Right cardiac atrium (tissue), 5 donors: Measurements from ENCODE around the gene RPL22. TPM values are rescaled to one million over a fixed set of nuclear protein-coding genes. Genes with fewer than 3 reads are reported as not detected.

Experiments
- ATAC-seq, 2 donors: fragments of 200-7000 bp; cut with Tn5 transposase; one replicate each; pipeline versions ENCODE4 v1.8.0 to v1.9.1; 2020; ENCODE audit warnings: moderate library complexity in 2 of 2, mild to moderate bottlenecking in 1 of 2
- DNase-seq, 3 donors: peaks; one replicate each; pipeline ENCODE4 v3.0.0-alpha.2; 2020
- H3K27ac ChIP-seq: one replicate; pipeline ENCODE4 v1.5.1; 2013; ENCODE audit warnings: mild to moderate bottlenecking, low read length, control low read depth, moderate library complexity
- H3K27me3 ChIP-seq: one replicate; pipeline ENCODE4 v1.6.1; 2013; ENCODE audit not compliant: control insufficient read depth, insufficient read depth
- H3K4me1 ChIP-seq: one replicate; pipeline ENCODE4 v1.6.1; 2013; ENCODE audit warnings: low read length; ENCODE audit not compliant: control insufficient read depth, insufficient read depth
- H3K4me3 ChIP-seq: one replicate; pipeline ENCODE4 v1.5.1; 2013; ENCODE audit warnings: low read length, control low read depth
- H3K9me3 ChIP-seq: one replicate; pipeline ENCODE4 v1.6.1; 2013; ENCODE audit warnings: low read length; ENCODE audit not compliant: control insufficient read depth
- WGBS: extraction: QIAGEN DNeasy Blood & Tissue Kit; methylation state at CpG from one replicate; pipeline ENCODE4 v1.1.7; 2013; 5-methylcytosine and 5-hydroxymethylcytosine counted together
- intact Hi-C, 4 donors: fragments of 100-400 bp; cut with DNase I; formaldehyde crosslinking; loops; one replicate each; pipeline versions ENCODE4 v1.11.0 to v1.14.0; 2022 to 2023
- long read RNA-seq, 4 donors: library from polyadenylated mRNA; unstranded; transcript quantifications; one replicate each; pipeline ENCODE4 v2.0.0, GENCODE V29; 2020 to 2021
- polyA plus RNA-seq: library from polyadenylated mRNA; stranded (reverse); fragments of 200-250 nt; gene quantifications from one replicate; pipeline ENCODE4 v1.2.3, GENCODE V29; 2013
- total RNA-seq, 4 donors: library from RNA; stranded (reverse); fragmentation: NEBNext Ultra II Directional; extraction: Animal tissue kit (Norgen Biotek cat#: 25700); gene quantifications; one replicate each; pipeline ENCODE4 v1.2.1, GENCODE V29; 2021
- donor health status: healthy with polysubstance abuse.
- donor health status: DM: no; HTN: yes; CAD: no.
- donor health status: DM: no; HTN: no; CAD: no.
- donor health status: DM: no; HTN: yes; CAD: no; lungs with severe emphysema.
- donor health status: DM: yes; HTN: yes; CAD: no.

The RPL22 gene
- 100 to 1,000 TPM; 247 to 309 (median 276) TPM for total RNA-seq
- 260 TPM for polyA plus RNA-seq
- long read RNA-seq, donor 1, transcript RPL22-201 (4 exons, 2,078 nt) = major isoform, 87 of 102 reads
- long read RNA-seq, donor 1, transcript RPL22-206 (3 exons, 2,279 nt) = minor isoform, 7 of 102 reads
- long read RNA-seq, donor 1, partial matches to known transcripts = 3 of 102 reads
- long read RNA-seq, donor 1, other reads (novel, unspliced or antisense) = 5 of 102 reads
- long read RNA-seq, donor 2, transcript RPL22-201 (4 exons, 2,078 nt) = major isoform, 94 of 107 reads
- long read RNA-seq, donor 2, transcript RPL22-206 (3 exons, 2,279 nt) = minor isoform, 6 of 107 reads
- long read RNA-seq, donor 2, partial matches to known transcripts = 0 of 107 reads
- long read RNA-seq, donor 2, other reads (novel, unspliced or antisense) = 7 of 107 reads
- long read RNA-seq, donor 3, transcript RPL22-201 (4 exons, 2,078 nt) = major isoform, 307 of 336 reads
- long read RNA-seq, donor 3, transcript RPL22-206 (3 exons, 2,279 nt) = minor isoform, 11 of 336 reads
- long read RNA-seq, donor 3, partial matches to known transcripts = 2 of 336 reads
- long read RNA-seq, donor 3, other reads (novel, unspliced or antisense) = 16 of 336 reads
- long read RNA-seq, donor 4, transcript RPL22-201 (4 exons, 2,078 nt) = major isoform, 94 of 105 reads
- long read RNA-seq, donor 4, partial matches to known transcripts = 3 of 105 reads
- long read RNA-seq, donor 4, other reads (novel, unspliced or antisense) = 6 of 105 reads

- Histone ChIP-seq H3K9me3 (no peaks in the 10 kb centered on the region), H3K27me3 (no peaks in the 10 kb centered on the region), H3K27ac (peak within 1 kb of the TSS; percentile 93), H3K4me1 (peaks cover 5% of the 10 kb centered on the region), H3K4me3 (peak within 1 kb of the TSS; percentile 89)
- under 1% methylated on average over 53 of the region's 53 CpGs for WGBS
- ATAC-seq (peak; percentile 98 to 99), DNase-seq (peak; percentile 99 to 100 (median 99))
- intact Hi-C loops = loop anchor here in 1 of 4 donors (5.0 kb wide), 1 partner anchor 43 kb away; the partner anchor contains the start of gene HES3
Measured at GRCh38 chr1:6199298-6200187, at the start of gene RPL22. TSS of gene RPL22 (minus strand) at chr1:6199595. CDS start at chr1:6199573, 22 bp downstream.

GRCh38 chr1:6248161-6248776 lies 48.9 kb upstream of the RPL22 start:
- no peak for ATAC-seq
- 75% methylated on average over 14 of the region's 14 CpGs for WGBS
- Histone ChIP-seq H3K27me3 (no peaks in the 10 kb centered on the region), H3K4me1 (no peaks in the 10 kb centered on the region), H3K4me3 (no peak overlapping the region), H3K27ac (no peak overlapping the region), H3K9me3 (no peaks in the 10 kb centered on the region)
- peak in 1 of 3 donors; percentile 67 for DNase-seq
- intact Hi-C loops = loop anchor here in 3 of 4 donors (5.0 to 10.0 kb wide), 4 partner anchors 154 to 203 kb away; partner anchors contain the start of gene KCNAB2 (in 1 of the 3)

- no peaks in the 10 kb centered on the region for H3K27me3 ChIP-seq
- no peaks in the 10 kb centered on the region for H3K4me1 ChIP-seq
- no peak overlapping the region for H3K27ac ChIP-seq
- intact Hi-C loops = loop anchor here (2.0 to 10.0 kb wide), 8 partner anchors 95 to 203 kb away; partner anchors contain the start of gene KCNAB2 (in 1 of the 4)
- 74% methylated on average over 5 of the region's 5 CpGs for WGBS
- H3K4me3 ChIP-seq = no peak overlapping the region
- no peak for ATAC-seq
- H3K9me3 ChIP-seq = no peaks in the 10 kb centered on the region
- DNase-seq = no peak
Measured at GRCh38 chr1:6247651-6248050, 48.3 kb upstream of the RPL22 start.

GRCh38 chr1:6246497-6247467 lies 47.4 kb upstream of the RPL22 start:
- Histone ChIP-seq H3K4me3 (no peak overlapping the region), H3K4me1 (no peaks in the 10 kb centered on the region), H3K9me3 (no peaks in the 10 kb centered on the region), H3K27me3 (no peaks in the 10 kb centered on the region), H3K27ac (no peak overlapping the region)
- ATAC-seq = peak; percentile 66 to 69
- 5% methylated on average over 30 of the region's 30 CpGs for WGBS
- intact Hi-C loops = loop anchor here (2.0 to 10.0 kb wide), 8 partner anchors 96 to 202 kb away; partner anchors contain the start of gene KCNAB2 (in 1 of the 4)
- DNase-seq = peak; percentile 84 to 92 (median 90)

GRCh38 chr1:6245869-6246496 lies 46.6 kb upstream of the RPL22 start:
- intact Hi-C loops = loop anchor here (2.0 to 10.0 kb wide), 8 partner anchors 97 to 201 kb away; partner anchors contain the start of gene KCNAB2 (in 1 of the 4)
- DNase-seq = peak in 2 of 3 donors; percentile 74 to 76
- Histone ChIP-seq H3K4me1 (no peaks in the 10 kb centered on the region), H3K4me3 (no peak overlapping the region), H3K27ac (no peak overlapping the region), H3K9me3 (no peaks in the 10 kb centered on the region), H3K27me3 (no peaks in the 10 kb centered on the region)
- 4% methylated on average over 49 of the region's 49 CpGs for WGBS
- peak in 1 of 2 donors; percentile 5 for ATAC-seq

- DNase-seq (peak; percentile 84 to 94 (median 93)), ATAC-seq (peak; percentile 75 to 85)
- Histone ChIP-seq H3K4me1 (no peaks in the 10 kb centered on the region), H3K27me3 (no peaks in the 10 kb centered on the region), H3K27ac (no peak overlapping the region), H3K9me3 (no peaks in the 10 kb centered on the region), H3K4me3 (no peak overlapping the region)
- WGBS = 2% methylated on average over 76 of the region's 79 CpGs
- intact Hi-C loops = loop anchor here in 3 of 4 donors (5.0 to 10.0 kb wide), 4 partner anchors 157 to 200 kb away; partner anchors contain the start of gene KCNAB2 (in 1 of the 3)
Measured at GRCh38 chr1:6245086-6245868, 45.9 kb upstream of the RPL22 start.

GRCh38 chr1:6244401-6245049 lies 45.1 kb upstream of the RPL22 start:
- Histone ChIP-seq H3K9me3 (no peaks in the 10 kb centered on the region), H3K4me3 (no peak overlapping the region), H3K27me3 (no peaks in the 10 kb centered on the region), H3K27ac (no peak overlapping the region), H3K4me1 (no peaks in the 10 kb centered on the region)
- DNase-seq (peak in 1 of 3 donors; percentile 39), ATAC-seq (no peak)
- intact Hi-C loops = loop anchor here (5.0 to 10.0 kb wide), 5 partner anchors 47 to 200 kb away; partner anchors contain the start of genes KCNAB2 (in 1 of the 4) and RPL22 (in 1 of the 4)
- WGBS = 2% methylated on average over 24 of the region's 24 CpGs

- 5% methylated on average over 16 of the region's 16 CpGs for WGBS
- Histone ChIP-seq H3K27me3 (no peaks in the 10 kb centered on the region), H3K9me3 (no peaks in the 10 kb centered on the region), H3K27ac (no peak within 1 kb of the TSS), H3K4me3 (no peak within 1 kb of the TSS), H3K4me1 (no peaks in the 10 kb centered on the region)
- ATAC-seq (no peak), DNase-seq (peak in 1 of 3 donors; percentile 40)
- intact Hi-C loops = loop anchor here in 2 of 4 donors (5.0 to 10.0 kb wide), 2 partner anchors 47 to 199 kb away; partner anchors contain the start of genes KCNAB2 (in 1 of the 2) and RPL22 (in 1 of the 2)
Measured at GRCh38 chr1:6243993-6244392, 44.6 kb upstream of the RPL22 start, which contains the start of gene HES3. TSS of gene HES3 (plus strand) at chr1:6244179. CDS start at chr1:6244366, 187 bp downstream.
